Measurements from ENCODE around the gene F2. TPM values are rescaled to one million over a fixed set of nuclear protein-coding genes. Genes with fewer than 3 reads are reported as not detected.
"Not testable (repeated sequence)": the region's sequence is repeated elsewhere in the genome, so short reads cannot be mapped to it uniquely, and the experiment has no call there.

F2 gene
- total RNA-seq, 4 donors from 2014 or later = not detected

DNA sequence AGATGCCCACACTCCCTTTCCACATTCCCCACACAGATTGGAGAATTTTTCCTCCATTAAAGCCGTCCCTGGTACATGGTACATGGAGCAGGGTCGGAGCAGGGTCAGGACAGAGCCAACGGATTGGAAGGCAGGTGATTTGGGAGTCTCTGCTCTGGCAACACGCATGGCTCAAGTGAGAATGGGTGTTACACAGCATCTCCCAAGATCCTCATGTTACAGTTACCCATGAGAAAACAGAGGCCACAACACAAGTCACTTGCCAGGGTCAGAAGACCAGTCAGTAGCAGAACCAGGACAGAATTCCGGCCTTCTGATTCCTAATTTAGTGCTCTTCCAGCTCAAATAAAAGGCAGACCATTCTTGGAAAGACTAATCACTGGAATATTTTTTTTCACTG, 7.7 kb upstream of the F2 start:
- WGBS, 2 donors = 78 to 89% methylated on average over 5 of the region's 5 CpGs
- TF ChIP-seq POLR2A (IDR thresholded peaks at IDR 0.05) = no peak
- TF ChIP-seq, protein P1, sequence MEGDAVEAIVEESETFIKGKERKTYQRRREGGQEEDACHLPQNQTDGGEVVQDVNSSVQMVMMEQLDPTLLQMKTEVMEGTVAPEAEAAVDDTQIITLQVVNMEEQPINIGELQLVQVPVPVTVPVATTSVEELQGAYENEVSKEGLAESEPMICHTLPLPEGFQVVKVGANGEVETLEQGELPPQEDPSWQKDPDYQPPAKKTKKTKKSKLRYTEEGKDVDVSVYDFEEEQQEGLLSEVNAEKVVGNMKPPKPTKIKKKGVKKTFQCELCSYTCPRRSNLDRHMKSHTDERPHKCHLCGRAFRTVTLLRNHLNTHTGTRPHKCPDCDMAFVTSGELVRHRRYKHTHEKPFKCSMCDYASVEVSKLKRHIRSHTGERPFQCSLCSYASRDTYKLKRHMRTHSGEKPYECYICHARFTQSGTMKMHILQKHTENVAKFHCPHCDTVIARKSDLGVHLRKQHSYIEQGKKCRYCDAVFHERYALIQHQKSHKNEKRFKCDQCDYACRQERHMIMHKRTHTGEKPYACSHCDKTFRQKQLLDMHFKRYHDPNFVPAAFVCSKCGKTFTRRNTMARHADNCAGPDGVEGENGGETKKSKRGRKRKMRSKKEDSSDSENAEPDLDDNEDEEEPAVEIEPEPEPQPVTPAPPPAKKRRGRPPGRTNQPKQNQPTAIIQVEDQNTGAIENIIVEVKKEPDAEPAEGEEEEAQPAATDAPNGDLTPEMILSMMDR (IDR thresholded peaks at IDR 0.05) = no peak
- H3K4me1 ChIP-seq = no peaks in the 10 kb centered on the region
- DNase-seq = no peak
- H3K9me3 ChIP-seq = no peaks in the 10 kb centered on the region
- H3K4me3 ChIP-seq (replicated peaks in 1 of 3) = no peak overlapping the region
- intact Hi-C loops (cut with DNase I) = no loop called here
- peak overlapping the region; percentile 51 to 79 (median 73) for H3K27ac ChIP-seq
- no peaks in the 10 kb centered on the region for H3K27me3 ChIP-seq
- peaks cover 8 to 9% of the 10 kb centered on the region in 2 donors for H3K36me3 ChIP-seq

DNA sequence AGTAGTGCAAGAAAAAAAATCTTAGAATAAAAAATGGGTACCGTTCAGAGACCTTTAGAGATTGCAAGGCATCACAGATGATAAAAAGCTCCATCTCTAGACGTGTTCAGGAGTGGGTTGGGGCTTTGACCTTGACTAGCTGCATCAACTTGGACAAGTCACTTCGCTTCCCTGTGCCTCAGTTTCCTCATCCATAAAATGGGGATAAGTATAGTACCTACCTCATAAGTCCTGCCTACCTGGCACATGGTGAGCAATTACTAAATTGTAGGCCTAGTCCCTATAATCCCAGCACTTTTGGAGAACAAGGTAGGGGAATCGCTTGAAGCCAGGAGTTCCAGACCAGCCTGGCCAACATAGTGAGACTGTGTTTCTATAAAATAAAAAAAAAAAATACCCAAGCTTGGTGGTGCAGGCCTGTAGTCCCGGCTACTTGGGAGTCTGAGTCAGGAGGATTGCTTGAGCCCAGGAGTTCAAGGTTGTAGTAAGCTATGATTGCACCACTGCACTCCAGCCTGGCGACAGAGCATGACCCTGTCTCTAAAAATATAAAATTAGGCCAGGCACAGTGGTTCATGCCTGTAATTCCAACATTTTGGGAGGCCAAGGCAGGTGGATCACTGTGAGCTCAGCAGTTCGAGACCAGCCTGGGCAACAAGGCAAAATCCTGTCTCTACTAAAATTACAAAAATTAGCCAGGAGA, 6.0 kb upstream of the F2 start:
- Histone ChIP-seq H3K9me3 (no peaks in the 10 kb centered on the region), H3K4me3 (replicated peaks in 1 of 3) (no peak overlapping the region), H3K4me1 (no peaks in the 10 kb centered on the region), H3K27ac (no peak overlapping the region), H3K27me3 (no peaks in the 10 kb centered on the region), H3K36me3 (no peaks in the 10 kb centered on the region)
- intact Hi-C loops (cut with DNase I) = no loop called here
- no peak for DNase-seq
- 91 to 94% methylated on average over 7 of the region's 7 CpGs for WGBS, 2 donors
- TF ChIP-seq, protein P1 (IDR thresholded peaks at IDR 0.05) = no peak
- no peak for TF ChIP-seq POLR2A (IDR thresholded peaks at IDR 0.05)

DNA sequence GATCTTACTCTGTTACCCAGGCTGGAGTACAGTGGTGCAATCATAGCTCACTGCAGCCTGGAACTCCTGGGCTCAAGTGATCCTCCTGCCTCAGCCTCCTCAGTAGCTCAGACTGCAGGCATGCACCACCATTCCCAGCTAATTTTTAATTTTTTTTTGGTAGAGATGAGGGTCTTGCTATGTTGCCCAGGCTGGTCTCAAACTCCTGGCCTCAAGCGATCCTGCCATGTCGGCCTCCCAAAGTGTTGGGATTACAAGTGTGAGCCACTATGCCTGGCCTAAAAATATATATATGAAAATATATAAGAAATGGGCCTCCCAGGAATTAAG, 1.2 kb upstream of the F2 start:
- WGBS, 2 donors = 93 to 94% methylated on average over 2 of the region's 2 CpGs
- H3K27me3 ChIP-seq; H3K27ac ChIP-seq; intact Hi-C loops (cut with DNase I); H3K4me1 ChIP-seq; DNase-seq; H3K36me3 ChIP-seq; H3K9me3 ChIP-seq; H3K4me3 ChIP-seq (replicated peaks in 1 of 3): not testable (repeated sequence)

DNA sequence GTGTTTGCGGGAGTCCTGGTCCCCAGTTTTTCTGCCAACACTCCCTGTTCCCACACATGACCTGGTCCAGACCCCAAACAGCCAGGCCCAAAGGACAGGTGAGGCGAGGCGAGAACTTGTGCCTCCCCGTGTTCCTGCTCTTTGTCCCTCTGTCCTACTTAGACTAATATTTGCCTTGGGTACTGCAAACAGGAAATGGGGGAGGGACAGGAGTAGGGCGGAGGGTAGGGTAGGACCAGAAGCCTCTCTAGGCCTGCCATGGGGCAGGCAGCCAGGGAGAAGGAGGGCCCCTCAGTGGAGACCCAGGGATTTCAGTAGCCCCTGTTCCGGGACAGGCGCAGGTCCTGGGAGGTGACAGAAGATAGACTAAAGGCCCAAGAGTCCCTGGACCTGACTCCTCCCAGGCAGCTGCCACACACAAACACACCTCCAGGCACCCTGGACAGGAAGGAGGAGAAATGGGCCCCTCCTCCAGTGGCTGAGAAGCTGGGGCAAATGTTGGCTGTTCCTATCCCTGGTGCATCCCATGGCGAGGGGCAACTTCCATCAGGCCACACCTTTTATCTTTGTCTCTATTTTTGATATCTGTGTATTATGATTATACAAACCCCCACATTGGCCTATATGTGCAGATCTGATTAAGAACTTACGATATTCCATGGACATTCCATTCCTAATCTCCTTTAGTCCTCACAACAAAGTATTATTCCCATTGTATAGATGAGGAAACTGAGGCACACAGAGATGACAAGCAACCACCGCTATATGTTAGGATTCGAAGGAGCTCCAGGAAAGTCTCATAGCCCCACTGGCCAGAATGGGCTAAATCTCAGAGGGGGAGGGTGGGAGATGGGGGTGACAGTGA, 626 bp upstream of the F2 start:
- H3K36me3 ChIP-seq = no peaks in the 10 kb centered on the region
- TF ChIP-seq POLR2A (IDR thresholded peaks at IDR 0.05) = no peak
- peaks cover 0 to 9% of the 10 kb centered on the region in 2 donors for H3K4me1 ChIP-seq
- no peaks in the 10 kb centered on the region for H3K27me3 ChIP-seq
- WGBS, 2 donors = 83 to 86% methylated on average over 11 of the region's 11 CpGs
- no peak overlapping the region for H3K4me3 ChIP-seq (replicated peaks in 1 of 3)
- no peak for DNase-seq
- no peaks in the 10 kb centered on the region for H3K9me3 ChIP-seq
- no peak overlapping the region for H3K27ac ChIP-seq
- intact Hi-C loops (cut with DNase I) = no loop called here

DNA sequence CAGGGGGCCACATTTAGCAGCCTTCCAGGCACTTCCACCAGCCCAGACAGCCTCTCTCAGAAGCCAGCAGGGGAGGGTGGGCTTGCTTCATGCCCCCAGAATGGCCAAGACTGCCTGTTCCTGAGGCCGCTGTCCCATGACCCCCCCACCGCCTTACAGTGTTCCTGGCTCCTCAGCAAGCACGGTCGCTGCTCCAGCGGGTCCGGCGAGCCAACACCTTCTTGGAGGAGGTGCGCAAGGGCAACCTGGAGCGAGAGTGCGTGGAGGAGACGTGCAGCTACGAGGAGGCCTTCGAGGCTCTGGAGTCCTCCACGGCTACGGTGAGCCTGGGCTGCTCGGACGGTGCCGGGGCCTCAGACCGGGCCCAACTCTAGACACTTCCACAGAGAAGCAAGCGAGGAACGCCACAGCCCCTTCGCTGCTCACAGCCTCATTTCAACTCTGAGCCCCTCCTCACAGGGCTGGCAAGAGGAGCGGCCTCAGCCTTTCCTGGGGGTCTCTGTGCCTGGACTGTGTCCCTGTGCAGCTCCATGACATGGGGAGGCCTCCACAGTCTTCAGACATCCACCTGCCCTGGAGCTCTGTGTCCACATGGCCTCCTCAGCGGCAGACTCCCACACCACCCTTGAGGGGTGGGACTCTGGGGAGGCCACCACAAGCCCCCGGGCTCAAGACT, 668 bp downstream of the F2 start:
- DNase-seq = no peak
- no peak overlapping the region for H3K27ac ChIP-seq
- no peaks in the 10 kb centered on the region for H3K36me3 ChIP-seq
- no peaks in the 10 kb centered on the region for H3K27me3 ChIP-seq
- no peaks in the 10 kb centered on the region for H3K9me3 ChIP-seq
- intact Hi-C loops (cut with DNase I) = no loop called here
- WGBS, 2 donors = 88 to 90% methylated on average over 18 to 25 of the region's 25 CpGs
- no peak overlapping the region for H3K4me3 ChIP-seq (replicated peaks in 1 of 3)
- TF ChIP-seq, protein P1 (IDR thresholded peaks at IDR 0.05) = no peak
- no peak for TF ChIP-seq POLR2A (IDR thresholded peaks at IDR 0.05)
- H3K4me1 ChIP-seq = peaks cover 0 to 9% of the 10 kb centered on the region in 2 donors
